WTC11 (cell line): ENCODE data around the gene MORN5. TPM values are rescaled to one million over a fixed set of nuclear protein-coding genes. Genes with fewer than 3 reads are reported as not detected.
A peak's percentile ranks its signal among the peaks of the same experiment; 100 is the strongest.

Experiments
- ATAC-seq: fragments of 200-7000 bp; cut with Tn5 transposase; 2 replicates; pipeline ENCODE4 v1.10.0; 2021; ENCODE audit warnings: mild to moderate bottlenecking, moderate library complexity
- CTCF ChIA-PET: fragments of 300-600 bp; sonication (Branson Sonifier 250); formaldehyde crosslinking; loops from one replicate; lab custom pipeline; 2021; ENCODE audit warnings: antibody characterized with exemption; lab: Charles Lee
- POLR2A ChIA-PET: fragments of 350-600 bp; sonication (Branson Sonifier 250); formaldehyde crosslinking; loops from one replicate; lab custom pipeline; 2021; ENCODE audit warnings: antibody characterized with exemption; lab: Charles Lee
- DNase-seq: peaks from one replicate; pipeline ENCODE4 v3.0.0; 2021; ENCODE audit warnings: low spot score
- H3K27ac Mint-ChIP-seq: 2 replicates; pipeline ENCODE4 v1.8.0; 2021; ENCODE audit warnings: mixed read lengths
- H3K27me3 Mint-ChIP-seq: 2 replicates; pipeline ENCODE4 v1.8.0; 2021; ENCODE audit warnings: low read depth, mild to moderate bottlenecking, moderate library complexity, mixed read lengths
- H3K36me3 Mint-ChIP-seq: 2 replicates; pipeline ENCODE4 v1.8.0; 2021; ENCODE audit warnings: mixed read lengths
- H3K4me1 Mint-ChIP-seq: 2 replicates; pipeline ENCODE4 v1.8.0; 2022; ENCODE audit warnings: mixed read lengths
- H3K4me3 Mint-ChIP-seq: 2 replicates; pipeline ENCODE4 v1.8.0; 2021; ENCODE audit warnings: mild to moderate bottlenecking, moderate library complexity, mixed read lengths
- H3K9me3 Mint-ChIP-seq: 2 replicates; pipeline ENCODE4 v1.8.0; 2021; ENCODE audit warnings: mixed read lengths
- ARID4B ChIP-seq: sonication (generic); formaldehyde crosslinking; IDR thresholded peaks from 2 replicates; pipeline ENCODE4 v1.8.0; 2023; ENCODE audit warnings: missing genetic modification reagents, mild to moderate bottlenecking, borderline replicate concordance
- CBFB ChIP-seq: sonication (generic); formaldehyde crosslinking; IDR thresholded peaks from 2 replicates; pipeline ENCODE4 v1.8.1; 2022; ENCODE audit warnings: mild to moderate bottlenecking, low read depth, missing genetic modification reagents
- EMX1 ChIP-seq: fragments of 250-450 bp; sonication (Bioruptor Pico); IDR thresholded peaks from 2 replicates; pipeline ENCODE4 v1.8.0; 2021; ENCODE audit warnings: mild to moderate bottlenecking
- ERG ChIP-seq: fragments of 250-450 bp; sonication (Bioruptor Pico); IDR thresholded peaks from 2 replicates; pipeline ENCODE4 v1.8.0; 2021; ENCODE audit warnings: mild to moderate bottlenecking
- ETV6 ChIP-seq: sonication (generic); formaldehyde crosslinking; IDR thresholded peaks from 2 replicates; pipeline ENCODE4 v1.8.1; 2022; ENCODE audit warnings: mild to moderate bottlenecking, missing genetic modification reagents
- FOXP4 ChIP-seq: sonication (generic); formaldehyde crosslinking; IDR thresholded peaks from 2 replicates; pipeline ENCODE4 v1.8.0; 2022; ENCODE audit warnings: mild to moderate bottlenecking, missing genetic modification reagents
- GABPB1 ChIP-seq: sonication (generic); formaldehyde crosslinking; IDR thresholded peaks from 2 replicates; pipeline ENCODE4 v1.8.1; 2023; ENCODE audit warnings: mild to moderate bottlenecking, missing genetic modification reagents
- MXD4 ChIP-seq: fragments of 250-450 bp; sonication (Bioruptor Pico); IDR thresholded peaks from 2 replicates; pipeline ENCODE4 v1.8.0; 2021; ENCODE audit warnings: mild to moderate bottlenecking, moderate library complexity, borderline replicate concordance
- MYBL2 ChIP-seq: sonication (generic); formaldehyde crosslinking; IDR thresholded peaks from 2 replicates; pipeline ENCODE4 v1.8.1; 2023; ENCODE audit warnings: mild to moderate bottlenecking, moderate library complexity, missing genetic modification reagents
- TEAD1 ChIP-seq: sonication (generic); formaldehyde crosslinking; IDR thresholded peaks from 2 replicates; pipeline ENCODE4 v1.8.0; 2022; ENCODE audit warnings: mild to moderate bottlenecking, missing genetic modification reagents
- TEAD4 ChIP-seq: sonication (generic); formaldehyde crosslinking; IDR thresholded peaks from 2 replicates; pipeline ENCODE4 v1.8.0; 2022; ENCODE audit warnings: mild to moderate bottlenecking, missing genetic modification reagents
- TP53 ChIP-seq: sonication (generic); formaldehyde crosslinking; IDR thresholded peaks from 2 replicates; pipeline ENCODE4 v1.8.1; 2023; ENCODE audit warnings: mild to moderate bottlenecking, missing genetic modification reagents
- USF2 ChIP-seq: sonication (generic); formaldehyde crosslinking; IDR thresholded peaks from 2 replicates; pipeline ENCODE4 v1.8.1; 2023; ENCODE audit warnings: mild to moderate bottlenecking, missing genetic modification reagents, moderate library complexity
- ZBTB21 ChIP-seq: sonication (generic); formaldehyde crosslinking; IDR thresholded peaks from 2 replicates; pipeline ENCODE4 v1.8.1; 2023; ENCODE audit warnings: mild to moderate bottlenecking, missing genetic modification reagents, borderline replicate concordance
- ZNF138 ChIP-seq: sonication (generic); formaldehyde crosslinking; conservative IDR thresholded peaks from 2 replicates; pipeline ENCODE4 v1.8.1; 2022; ENCODE audit warnings: mild to moderate bottlenecking, moderate library complexity, missing genetic modification reagents
- ZNF232 ChIP-seq: sonication (generic); formaldehyde crosslinking; IDR thresholded peaks from 2 replicates; pipeline ENCODE4 v1.8.0; 2022; ENCODE audit warnings: mild to moderate bottlenecking, missing genetic modification reagents
- ZNF281 ChIP-seq: sonication (generic); formaldehyde crosslinking; IDR thresholded peaks from 2 replicates; pipeline ENCODE4 v1.8.0; 2023; ENCODE audit warnings: mild to moderate bottlenecking, missing genetic modification reagents
- ZNF416 ChIP-seq: fragments of 250-450 bp; sonication (Bioruptor Pico); IDR thresholded peaks from 2 replicates; pipeline ENCODE4 v1.9.0; 2021; ENCODE audit warnings: mild to moderate bottlenecking, inconsistent platforms
- total RNA-seq: library from RNA; stranded (reverse); gene quantifications from 3 replicates; pipeline ENCODE4 v1.2.3, GENCODE V29; 2021
- TF ChIP-seq, protein P1 (sequence below): sonication (generic); formaldehyde crosslinking; IDR thresholded peaks from 2 replicates; pipeline ENCODE4 v1.8.0; 2022; ENCODE audit warnings: mild to moderate bottlenecking, missing genetic modification reagents
- TF ChIP-seq, protein P2 (sequence below): sonication (generic); formaldehyde crosslinking; IDR thresholded peaks from 2 replicates; pipeline ENCODE4 v1.8.0; 2023; ENCODE audit warnings: missing genetic modification reagents

MORN5 gene
- total RNA-seq, 1 experiment from 2014 or later, result not detected

DNA sequence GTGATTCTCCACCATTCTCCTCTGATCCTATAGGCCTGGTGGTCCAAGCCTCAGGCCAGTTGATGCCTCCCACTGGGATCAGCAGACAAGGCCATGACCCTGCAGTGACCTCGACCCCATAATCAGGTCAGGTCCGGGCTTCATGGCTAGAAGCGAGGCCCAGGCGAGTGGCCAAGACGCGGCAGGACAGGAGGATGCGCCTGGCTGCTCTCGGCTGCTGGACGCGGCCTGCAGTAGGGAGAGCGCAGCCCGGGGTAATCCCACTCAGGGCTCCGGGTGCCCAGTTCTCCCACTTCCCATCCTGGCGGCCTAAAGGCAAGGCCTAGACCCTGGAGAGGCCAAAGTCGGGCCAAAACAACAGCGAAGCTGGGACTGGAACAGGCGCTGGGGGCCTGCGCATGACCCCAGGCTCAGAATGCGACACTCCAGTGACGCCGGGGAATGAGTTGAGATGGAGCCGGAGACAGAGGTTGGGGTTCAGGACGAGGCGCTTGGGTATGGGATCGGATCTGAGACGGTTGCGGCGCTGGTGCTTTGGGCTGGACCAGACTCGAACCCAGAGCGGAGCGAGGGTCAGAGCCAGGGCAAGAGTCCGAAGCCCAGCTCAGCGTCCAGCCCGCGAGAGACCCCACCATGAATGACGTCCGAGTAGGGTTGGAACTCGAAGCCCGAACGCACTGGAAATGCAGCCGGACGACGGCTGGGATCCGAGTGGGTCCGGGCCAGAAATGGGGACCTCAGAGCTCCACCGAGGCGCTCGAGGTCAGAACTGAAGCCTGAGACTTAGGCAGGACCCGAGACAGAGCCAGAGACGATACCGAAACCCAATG lies 65.8 kb downstream of the MORN5 start:
- ChIA-PET CTCF (interaction anchor here (0.9 to 2.2 kb wide), 8 partner anchors 39 to 131 kb away, joined by 3 to 10 read pairs (median 4); partner anchors contain the start of genes MRRF and RBM18), POLR2A (interaction anchor here (0.5 to 1.0 kb wide), 3 partner anchors 11 to 100 kb away, joined by 3 to 9 read pairs (median 3); no protein-coding TSS in a partner anchor)
- TF ChIP-seq USF2 (CRISPR knock-in tag) (no peak), GABPB1 (CRISPR knock-in tag) (no peak), ZNF138 (no peak), ZNF232 (CRISPR knock-in tag) (no peak), CBFB (CRISPR knock-in tag) (no peak), EMX1 (CRISPR knock-in tag) (no peak), ERG (CRISPR knock-in tag) (no peak), TEAD4 (CRISPR knock-in tag) (no peak), ARID4B (CRISPR knock-in tag) (no peak), MXD4 (CRISPR knock-in tag) (no peak), MYBL2 (CRISPR knock-in tag) (no peak), ZNF416 (CRISPR knock-in tag) (no peak)
- TF ChIP-seq, protein P1, sequence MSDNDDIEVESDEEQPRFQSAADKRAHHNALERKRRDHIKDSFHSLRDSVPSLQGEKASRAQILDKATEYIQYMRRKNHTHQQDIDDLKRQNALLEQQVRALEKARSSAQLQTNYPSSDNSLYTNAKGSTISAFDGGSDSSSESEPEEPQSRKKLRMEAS (CRISPR knock-in tag), result no peak
- peaks cover 5% of the 10 kb centered on the region; the same call in 1 of the 2 replicates for H3K36me3 Mint-ChIP-seq
- H3K27me3 Mint-ChIP-seq, result peaks cover 79% of the 10 kb centered on the region
- ATAC-seq, result no peak
- no peaks in the 10 kb centered on the region for H3K9me3 Mint-ChIP-seq
- peaks cover 41% of the 10 kb centered on the region for H3K4me1 Mint-ChIP-seq
- no peak overlapping the region for H3K27ac Mint-ChIP-seq
- DNase-seq, result no peak
- peak overlapping the region; percentile 68 for H3K4me3 Mint-ChIP-seq

GRCh38 chr9:122226142-122226757 lies 66.5 kb downstream of the MORN5 start:
- Mint-ChIP-seq H3K4me1 (peaks cover 36% of the 10 kb centered on the region), H3K36me3 (peaks cover 5% of the 10 kb centered on the region; the same call in 1 of the 2 replicates), H3K27me3 (peaks cover 72% of the 10 kb centered on the region), H3K9me3 (no peaks in the 10 kb centered on the region), H3K27ac (no peak overlapping the region), H3K4me3 (peak overlapping the region; percentile 68)
- peak; percentile 40 for DNase-seq
- ChIA-PET CTCF (interaction anchor here (0.9 to 2.2 kb wide), 8 partner anchors 39 to 130 kb away, joined by 3 to 10 read pairs (median 4); partner anchors contain the start of genes MRRF and RBM18), POLR2A (interaction anchor here (0.8 to 1.0 kb wide), 2 partner anchors 12 to 101 kb away, joined by 3 read pairs; no protein-coding TSS in a partner anchor)
- peak; percentile 3; the same call in 1 of the 2 replicates for ATAC-seq
- TF ChIP-seq ZNF281 (CRISPR knock-in tag) (peak; percentile 77; the same call in 1 of the 2 replicates), TEAD1 (CRISPR knock-in tag) (peak; percentile 84; the same call in 1 of the 2 replicates), ETV6 (peak; percentile 45; the same call in 1 of the 2 replicates), ZBTB21 (CRISPR knock-in tag) (0 out of 2 replicates have a peak, but pooled peaks have one; percentile 41), TP53 (CRISPR knock-in tag) (peak; percentile 85; the same call in 1 of the 2 replicates), FOXP4 (CRISPR knock-in tag) (peak; percentile 85)
- TF ChIP-seq, protein P2, sequence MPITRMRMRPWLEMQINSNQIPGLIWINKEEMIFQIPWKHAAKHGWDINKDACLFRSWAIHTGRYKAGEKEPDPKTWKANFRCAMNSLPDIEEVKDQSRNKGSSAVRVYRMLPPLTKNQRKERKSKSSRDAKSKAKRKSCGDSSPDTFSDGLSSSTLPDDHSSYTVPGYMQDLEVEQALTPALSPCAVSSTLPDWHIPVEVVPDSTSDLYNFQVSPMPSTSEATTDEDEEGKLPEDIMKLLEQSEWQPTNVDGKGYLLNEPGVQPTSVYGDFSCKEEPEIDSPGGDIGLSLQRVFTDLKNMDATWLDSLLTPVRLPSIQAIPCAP (CRISPR knock-in tag), result 0 out of 2 replicates have a peak, but pooled peaks have one; percentile 57
